Choroid plexus epithelial cell (primary cell): ENCODE results near the gene OPCML.

Experiments
- DNase-seq: peaks from one replicate; pipeline ENCODE4 v3.0.0-alpha.2; 2010; ENCODE audit warnings: low read depth
- H3K4me3 ChIP-seq: 2 replicates; pipeline ENCODE4 v1.5.1; 2011; ENCODE audit warnings: low read depth, mild to moderate bottlenecking, control low read depth, low read length, moderate library complexity
- CTCF ChIP-seq: conservative IDR thresholded peaks from 2 replicates; pipeline ENCODE4 v1.5.1; 2011; ENCODE audit warnings: low read depth, mild to moderate bottlenecking, control low read depth, inconsistent platforms, low read length, moderate library complexity

The OPCML gene

GRCh38 chr11:133238495-133238894 lies 293.8 kb downstream of the OPCML start:
- no peak for DNase-seq
- TF ChIP-seq CTCF, result no peak
- H3K4me3 ChIP-seq, result no peak overlapping the region

GRCh38 chr11:133238027-133238426 lies 294.3 kb downstream of the OPCML start:
- no peak for DNase-seq
- TF ChIP-seq CTCF, result no peak
- no peak overlapping the region for H3K4me3 ChIP-seq

GRCh38 chr11:133235381-133235780 lies 296.9 kb downstream of the OPCML start:
- TF ChIP-seq CTCF, result no peak
- DNase-seq, result no peak
- no peak overlapping the region for H3K4me3 ChIP-seq

GRCh38 chr11:133234883-133235282 lies 297.4 kb downstream of the OPCML start:
- no peak for DNase-seq
- no peak for TF ChIP-seq CTCF
- H3K4me3 ChIP-seq, result no peak overlapping the region

GRCh38 chr11:133232665-133233064 lies 299.6 kb downstream of the OPCML start:
- DNase-seq, result no peak
- TF ChIP-seq CTCF, result no peak
- no peak overlapping the region for H3K4me3 ChIP-seq

GRCh38 chr11:133230431-133230830 lies 301.9 kb downstream of the OPCML start:
- H3K4me3 ChIP-seq, result no peak overlapping the region
- no peak for TF ChIP-seq CTCF
- DNase-seq, result no peak

GRCh38 chr11:133228471-133229329 lies 303.6 kb downstream of the OPCML start:
- no peak for DNase-seq
- TF ChIP-seq CTCF, result no peak
- no peak overlapping the region for H3K4me3 ChIP-seq
